Prostate gland (tissue), 2 donors: ENCODE data around the gene DMBX1. TPM values are rescaled to one million over a fixed set of nuclear protein-coding genes. Genes with fewer than 3 reads are reported as not detected.

Experiments
- DNase-seq: peaks from one replicate; pipeline ENCODE4 v3.0.0-alpha.2; 2019; ENCODE audit warnings: low spot score
- H3K27ac ChIP-seq, 2 donors: fragments of 200-600 bp; sonication (generic); 2 replicates each; pipeline ENCODE4 v1.5.1; 2017 to 2019
- H3K27me3 ChIP-seq: fragments of 200-600 bp; sonication (generic); replicated peaks from 2 replicates; pipeline ENCODE4 v1.5.1; 2019; ENCODE audit not compliant: insufficient read depth
- H3K36me3 ChIP-seq, 2 donors: fragments of 200-600 bp; sonication (generic); 1 replicate in 1 of 2; 2 replicates in 1 of 2; pipeline versions ENCODE4 v1.5.1 to v1.8.1; 2017 to 2019
- H3K4me1 ChIP-seq: fragments of 200-600 bp; sonication (generic); replicated peaks from 2 replicates; pipeline ENCODE4 v1.5.1; 2019
- H3K4me3 ChIP-seq, 2 donors: fragments of 200-600 bp; sonication (generic); 2 replicates each; pipeline ENCODE4 v1.5.1; 2017 to 2019
- H3K9me3 ChIP-seq: fragments of 200-600 bp; sonication (generic); 2 replicates; pipeline ENCODE4 v1.5.1; 2017
- CTCF ChIP-seq, 4 experiments: fragments of 200-600 bp in 2 of 4; fragments of 450-650 bp in 2 of 4; sonication (generic) in 2 of 4; IDR thresholded peaks; 1 replicate in 3 of 4; 2 replicates in 1 of 4; pipeline ENCODE4 v1.5.1; 2016 to 2019; ENCODE audit warnings: antibody characterized with exemption in 4 of 4, mild to moderate bottlenecking in 2 of 4, moderate library complexity in 2 of 4
- POLR2A ChIP-seq: fragments of 450-650 bp; IDR thresholded peaks from one replicate; pipeline ENCODE4 v1.6.1; 2016; ENCODE audit warnings: antibody characterized with exemption, mild to moderate bottlenecking
- POLR2AphosphoS5 ChIP-seq: sonication (generic); formaldehyde crosslinking; IDR thresholded peaks from one replicate; pipeline ENCODE4 v1.6.1; 2017; ENCODE audit warnings: antibody characterized with exemption
- WGBS: methylation state at CpG from one replicate; pipeline ENCODE4 v1.1.5; 2018; 5-methylcytosine and 5-hydroxymethylcytosine counted together
- intact Hi-C: fragments of 100-400 bp; cut with DNase I; formaldehyde crosslinking; loops from one replicate; pipeline ENCODE4 v1.14.2; 2022
- total RNA-seq, 2 donors: library from RNA; depleted of rRNA; stranded (reverse); fragments of >200 nt; gene quantifications; one replicate each; pipeline ENCODE4 v1.1.0, GENCODE V29; 2016

The DMBX1 gene
- total RNA-seq, 2 donors from 2014 or later, result not detected

- TF ChIP-seq POLR2AphosphoS5 (no peak), POLR2A (no peak), CTCF (IDR thresholded peaks at IDR 0.05) (no peak)
- H3K4me1 ChIP-seq, result no peaks in the 10 kb centered on the region
- intact Hi-C loops, result loop anchor here (5.0 kb wide), 2 partner anchors 44 to 79 kb away; no protein-coding TSS in a partner anchor
- H3K9me3 ChIP-seq, result no peaks in the 10 kb centered on the region
- no peaks in the 10 kb centered on the region for H3K36me3 ChIP-seq
- no peaks in the 10 kb centered on the region for H3K27me3 ChIP-seq
- 44% methylated on average over 17 of the region's 17 CpGs for WGBS
- H3K4me3 ChIP-seq, result no peak overlapping the region
- no peak overlapping the region for H3K27ac ChIP-seq
- no peak for DNase-seq
Observed at GRCh38 chr1:46526013-46526690, 36.5 kb downstream of the DMBX1 start.

- Histone ChIP-seq H3K4me3 (no peak overlapping the region), H3K9me3 (no peaks in the 10 kb centered on the region), H3K4me1 (no peaks in the 10 kb centered on the region), H3K36me3 (no peaks in the 10 kb centered on the region), H3K27me3 (no peaks in the 10 kb centered on the region), H3K27ac (no peak overlapping the region)
- intact Hi-C loops, result loop anchor here (5.0 kb wide), 2 partner anchors 44 to 79 kb away; no protein-coding TSS in a partner anchor
- DNase-seq, result no peak
- 44% methylated on average over 14 of the region's 14 CpGs for WGBS
- TF ChIP-seq POLR2AphosphoS5, result no peak
- no peak for TF ChIP-seq CTCF (IDR thresholded peaks at IDR 0.05)
- no peak for TF ChIP-seq POLR2A
Observed at GRCh38 chr1:46526691-46527291, 37.2 kb downstream of the DMBX1 start.

GRCh38 chr1:46527474-46528296 is 38.0 kb downstream of the DMBX1 start:
- WGBS, result 31% methylated on average over 3 of the region's 3 CpGs
- Histone ChIP-seq H3K4me1 (no peaks in the 10 kb centered on the region), H3K9me3 (no peaks in the 10 kb centered on the region), H3K36me3 (no peaks in the 10 kb centered on the region), H3K4me3 (no peak overlapping the region), H3K27me3 (no peaks in the 10 kb centered on the region), H3K27ac (no peak overlapping the region)
- peak; percentile 87 to 96 (median 92) for TF ChIP-seq CTCF (IDR thresholded peaks at IDR 0.05)
- TF ChIP-seq POLR2A, result no peak
- TF ChIP-seq POLR2AphosphoS5, result peak; percentile 16
- peak; percentile 79 for DNase-seq
- intact Hi-C loops, result loop anchor here (2.0 to 5.0 kb wide), 3 partner anchors 45 to 121 kb away; no protein-coding TSS in a partner anchor

- Histone ChIP-seq H3K4me3 (no peak overlapping the region), H3K9me3 (no peaks in the 10 kb centered on the region), H3K36me3 (no peaks in the 10 kb centered on the region), H3K27ac (no peak overlapping the region), H3K4me1 (peaks cover 1% of the 10 kb centered on the region), H3K27me3 (no peaks in the 10 kb centered on the region)
- no peak for DNase-seq
- 44% methylated on average over 11 of the region's 11 CpGs for WGBS
- TF ChIP-seq POLR2AphosphoS5 (no peak), CTCF (IDR thresholded peaks at IDR 0.05) (no peak), POLR2A (no peak)
- intact Hi-C loops, result loop anchor here (2.0 to 5.0 kb wide), 3 partner anchors 46 to 122 kb away; no protein-coding TSS in a partner anchor
Observed at GRCh38 chr1:46528297-46528955, 38.8 kb downstream of the DMBX1 start.
